Effector memory CD8-positive, alpha-beta T cell (primary cell): Measurements from ENCODE around the gene CNOT11.

ENCODE experiments used
- ATAC-seq: fragments of 150-1000 bp; cut with Tn5 transposase; replicated peaks from 2 replicates; pipeline ENCODE4 v1.10.0; 2021; ENCODE audit warnings: mild to moderate bottlenecking, moderate library complexity
- DNase-seq, 3 experiments: peaks; one replicate each; pipeline ENCODE4 v3.0.0; 2021
- H3K27ac Mint-ChIP-seq, 2 donors: one replicate each; pipeline ENCODE4 v1.8.0; 2022; ENCODE audit warnings: mild to moderate bottlenecking in 2 of 2, mixed read lengths in 2 of 2, moderate library complexity in 2 of 2
- H3K27me3 Mint-ChIP-seq, 2 donors: one replicate each; pipeline ENCODE4 v1.8.0; 2022; ENCODE audit warnings: mixed read lengths in 2 of 2
- H3K36me3 Mint-ChIP-seq: one replicate; pipeline ENCODE4 v1.8.0; 2022; ENCODE audit warnings: mild to moderate bottlenecking, moderate library complexity, mixed read lengths; ENCODE audit not compliant: insufficient read depth
- H3K4me1 Mint-ChIP-seq, 2 donors: one replicate each; pipeline ENCODE4 v1.8.0; 2022; ENCODE audit warnings: low read depth in 2 of 2, mixed read lengths in 2 of 2
- H3K4me3 Mint-ChIP-seq, 2 donors: one replicate each; pipeline ENCODE4 v1.8.0; 2022; ENCODE audit warnings: mild to moderate bottlenecking in 2 of 2, mixed read lengths in 2 of 2, moderate library complexity in 2 of 2
- H3K9me3 Mint-ChIP-seq, 2 donors: one replicate each; pipeline ENCODE4 v1.8.0; 2022; ENCODE audit warnings: mixed read lengths in 2 of 2

Gene CNOT11

GRCh38 chr2:101253013-101253702 is 472 bp downstream of the CNOT11 start:
- H3K9me3 Mint-ChIP-seq, result no peaks in the 10 kb centered on the region
- peak overlapping the region; percentile 94 to 95 for H3K4me3 Mint-ChIP-seq
- peaks cover 42 to 47% of the 10 kb centered on the region in 2 donors for H3K4me1 Mint-ChIP-seq
- no peaks in the 10 kb centered on the region for H3K27me3 Mint-ChIP-seq
- H3K36me3 Mint-ChIP-seq, result peaks cover 30% of the 10 kb centered on the region
- DNase-seq (peak; percentile 71 to 75 (median 72)), ATAC-seq (peak; percentile 79)
- peak overlapping the region; percentile 91 to 96 for H3K27ac Mint-ChIP-seq

- Mint-ChIP-seq H3K27me3 (no peaks in the 10 kb centered on the region), H3K27ac (peak overlapping the region; percentile 91 to 96), H3K9me3 (no peaks in the 10 kb centered on the region), H3K4me3 (peak overlapping the region; percentile 94 to 95), H3K4me1 (peaks cover 45 to 47% of the 10 kb centered on the region in 2 donors), H3K36me3 (peaks cover 36% of the 10 kb centered on the region)
- DNase-seq, result peak in 1 of 3 experiments; percentile 12
- ATAC-seq, result no peak
These were observed 1.2 kb downstream of the CNOT11 start for GRCh38 chr2:101253703-101254450.

GRCh38 chr2:101255501-101255900 is 2.8 kb downstream of the CNOT11 start:
- DNase-seq, result no peak
- Mint-ChIP-seq H3K9me3 (no peaks in the 10 kb centered on the region), H3K4me3 (peak overlapping the region; percentile 7 to 46), H3K27ac (peak overlapping the region in 1 of 2 donors; percentile 92), H3K36me3 (peaks cover 43% of the 10 kb centered on the region), H3K4me1 (peaks cover 49 to 52% of the 10 kb centered on the region in 2 donors), H3K27me3 (no peaks in the 10 kb centered on the region)
- no peak for ATAC-seq

GRCh38 chr2:101256316-101256715 is 3.6 kb downstream of the CNOT11 start:
- DNase-seq, result no peak
- H3K4me1 Mint-ChIP-seq, result peaks cover 46 to 54% of the 10 kb centered on the region in 2 donors
- no peaks in the 10 kb centered on the region for H3K9me3 Mint-ChIP-seq
- H3K36me3 Mint-ChIP-seq, result peaks cover 48% of the 10 kb centered on the region
- peak overlapping the region in 1 of 2 donors; percentile 92 for H3K27ac Mint-ChIP-seq
- ATAC-seq, result no peak
- peak overlapping the region; percentile 7 to 46 for H3K4me3 Mint-ChIP-seq
- H3K27me3 Mint-ChIP-seq, result no peaks in the 10 kb centered on the region

- Mint-ChIP-seq H3K4me3 (no peak overlapping the region), H3K36me3 (peaks cover 58% of the 10 kb centered on the region), H3K4me1 (peaks cover 34 to 46% of the 10 kb centered on the region in 2 donors), H3K27me3 (no peaks in the 10 kb centered on the region), H3K27ac (no peak overlapping the region), H3K9me3 (no peaks in the 10 kb centered on the region)
- ATAC-seq, result no peak
- DNase-seq, result no peak
These were observed 6.1 kb downstream of the CNOT11 start for GRCh38 chr2:101258804-101259203.

GRCh38 chr2:101262142-101262541 is 9.5 kb downstream of the CNOT11 start:
- H3K27ac Mint-ChIP-seq, result peak overlapping the region in 1 of 2 donors; percentile 7
- no peak overlapping the region for H3K4me3 Mint-ChIP-seq
- no peaks in the 10 kb centered on the region for H3K27me3 Mint-ChIP-seq
- no peak for DNase-seq
- H3K4me1 Mint-ChIP-seq, result peaks cover 7 to 27% of the 10 kb centered on the region in 2 donors
- no peak for ATAC-seq
- H3K36me3 Mint-ChIP-seq, result peaks cover 82% of the 10 kb centered on the region
- H3K9me3 Mint-ChIP-seq, result no peaks in the 10 kb centered on the region

- peaks cover 11 to 18% of the 10 kb centered on the region in 2 donors for H3K4me1 Mint-ChIP-seq
- DNase-seq (no peak), ATAC-seq (no peak)
- H3K4me3 Mint-ChIP-seq, result no peak overlapping the region
- no peaks in the 10 kb centered on the region for H3K9me3 Mint-ChIP-seq
- H3K27me3 Mint-ChIP-seq, result no peaks in the 10 kb centered on the region
- peaks cover 84% of the 10 kb centered on the region for H3K36me3 Mint-ChIP-seq
- H3K27ac Mint-ChIP-seq, result peak overlapping the region; percentile 53 to 61
These were observed 10.7 kb downstream of the CNOT11 start for GRCh38 chr2:101263377-101263800.

GRCh38 chr2:101264360-101264939 is 11.8 kb downstream of the CNOT11 start:
- H3K27me3 Mint-ChIP-seq, result no peaks in the 10 kb centered on the region
- H3K4me3 Mint-ChIP-seq, result no peak overlapping the region
- ATAC-seq (no peak), DNase-seq (no peak)
- peak overlapping the region in 1 of 2 donors; percentile 88 for H3K27ac Mint-ChIP-seq
- no peaks in the 10 kb centered on the region for H3K9me3 Mint-ChIP-seq
- peaks cover 5 to 13% of the 10 kb centered on the region in 2 donors for H3K4me1 Mint-ChIP-seq
- H3K36me3 Mint-ChIP-seq, result peaks cover 86% of the 10 kb centered on the region

GRCh38 chr2:101265893-101266499 is 13.3 kb downstream of the CNOT11 start:
- Mint-ChIP-seq H3K4me1 (peaks cover 12 to 24% of the 10 kb centered on the region in 2 donors), H3K27ac (peak overlapping the region; percentile 25 to 88), H3K4me3 (no peak overlapping the region)

GRCh38 chr2:101267671-101268656 is 15.3 kb downstream of the CNOT11 start:
- H3K27ac Mint-ChIP-seq, result peak overlapping the region; percentile 42 to 84
- DNase-seq (no peak), ATAC-seq (no peak)
- no peaks in the 10 kb centered on the region for H3K27me3 Mint-ChIP-seq
- H3K36me3 Mint-ChIP-seq, result peaks cover 97% of the 10 kb centered on the region
- peaks cover 16 to 30% of the 10 kb centered on the region in 2 donors for H3K4me1 Mint-ChIP-seq
- H3K9me3 Mint-ChIP-seq, result no peaks in the 10 kb centered on the region
- no peak overlapping the region for H3K4me3 Mint-ChIP-seq

More at GRCh38 chr2:101265893-101266499, 13.3 kb downstream of the CNOT11 start:
- Mint-ChIP-seq H3K36me3 (peaks cover 94% of the 10 kb centered on the region), H3K9me3 (no peaks in the 10 kb centered on the region), H3K27me3 (no peaks in the 10 kb centered on the region)
- DNase-seq (no peak), ATAC-seq (no peak)

- no peak overlapping the region for H3K4me3 Mint-ChIP-seq
- peaks cover 17 to 21% of the 10 kb centered on the region in 2 donors for H3K4me1 Mint-ChIP-seq
- ATAC-seq (no peak), DNase-seq (no peak)
- no peaks in the 10 kb centered on the region for H3K27me3 Mint-ChIP-seq
- peak overlapping the region; percentile 29 to 75 for H3K27ac Mint-ChIP-seq
- no peaks in the 10 kb centered on the region for H3K9me3 Mint-ChIP-seq
- H3K36me3 Mint-ChIP-seq, result peaks cover 99% of the 10 kb centered on the region
These were observed 18.1 kb downstream of the CNOT11 start for GRCh38 chr2:101270700-101271259.
